A673 (cell line): ENCODE results near the gene TGFBR3L. TPM values are rescaled to one million over a fixed set of nuclear protein-coding genes. Genes with fewer than 3 reads are reported as not detected.
"Not testable (repeated sequence)": the region's sequence is repeated elsewhere in the genome, so short reads cannot be mapped to it uniquely, and the experiment has no call there.

Experiments used
- BruUV-seq: library from RNA; stranded (reverse); fragments of 400-500 nt; replicated peaks from 2 replicates; lab custom pipeline; 2021; lab: Mats Ljungman, UMichigan
- CTCF ChIA-PET: fragments of 300-600 bp; sonication (Branson Sonifier 250); formaldehyde crosslinking; loops from one replicate; lab custom pipeline; 2022; ENCODE audit warnings: antibody characterized with exemption; lab: Charles Lee
- POLR2A ChIA-PET: fragments of 300-600 bp; sonication (Branson Sonifier 250); formaldehyde crosslinking; loops from one replicate; lab custom pipeline; 2022; ENCODE audit warnings: antibody characterized with exemption; ENCODE audit not compliant: low non-redundant PET; lab: Charles Lee
- DNase-seq: peaks from one replicate; pipeline ENCODE4 v3.0.0-alpha.2; 2015; ENCODE audit warnings: low spot score
- H3K27ac ChIP-seq: fragments of 200-600 bp; sonication (generic); 2 replicates; pipeline ENCODE4 v1.5.1; 2016; ENCODE audit warnings: mixed run types, low read depth, mild to moderate bottlenecking, mixed read lengths, antibody characterized with exemption, low read length; ENCODE audit not compliant: poor library complexity, severe bottlenecking
- H3K27me3 ChIP-seq: fragments of 200-600 bp; sonication (generic); replicated peaks from 2 replicates; pipeline ENCODE4 v1.6.1; 2017; ENCODE audit warnings: mixed run types, low read depth, mild to moderate bottlenecking, mixed read lengths, antibody characterized with exemption, low read length; ENCODE audit not compliant: insufficient read depth, poor library complexity
- H3K36me3 ChIP-seq: fragments of 200-600 bp; sonication (generic); 2 replicates; pipeline ENCODE4 v1.6.1; 2016; ENCODE audit warnings: mixed run types, mild to moderate bottlenecking, mixed read lengths, antibody characterized with exemption, low read length; ENCODE audit not compliant: insufficient read depth, poor library complexity, severe bottlenecking
- H3K4me1 ChIP-seq: fragments of 200-600 bp; sonication (generic); 2 replicates; pipeline ENCODE4 v1.6.1; 2017; ENCODE audit warnings: mixed run types, mild to moderate bottlenecking, mixed read lengths, antibody characterized with exemption, low read length; ENCODE audit not compliant: insufficient read depth, poor library complexity, severe bottlenecking
- H3K4me3 ChIP-seq: fragments of 200-600 bp; sonication (generic); 2 replicates; pipeline ENCODE4 v1.5.1; 2016; ENCODE audit warnings: low read depth, mixed run types, mild to moderate bottlenecking, mixed read lengths, low read length; ENCODE audit not compliant: poor library complexity, severe bottlenecking
- H3K9me3 ChIP-seq: fragments of 200-600 bp; sonication (generic); 2 replicates; pipeline ENCODE4 v1.6.1; 2016; ENCODE audit warnings: mixed run types, low read depth, mild to moderate bottlenecking, mixed read lengths, antibody characterized with exemption, low read length; ENCODE audit not compliant: poor library complexity, severe bottlenecking
- CTCF ChIP-seq: fragments of 300-800, 200-600 bp; sonication (generic); conservative IDR thresholded peaks from 2 replicates; pipeline ENCODE4 v1.5.1; 2017; ENCODE audit warnings: low read depth, mild to moderate bottlenecking, antibody characterized with exemption, low read length, moderate library complexity, mixed read lengths
- EZH2 ChIP-seq: fragments of 200-600 bp; sonication (generic); IDR thresholded peaks from 2 replicates; pipeline ENCODE4 v1.6.1; 2017; ENCODE audit warnings: borderline replicate concordance, low read depth, mild to moderate bottlenecking, mixed read lengths, antibody characterized with exemption, low read length; ENCODE audit not compliant: poor library complexity, severe bottlenecking
- intact Hi-C: fragments of 100-400 bp; cut with micrococcal nuclease; formaldehyde crosslinking; loops from one replicate; pipeline ENCODE4 v1.10.0; 2022; ENCODE audit not compliant: unreplicated experiment
- total RNA-seq: library from RNA; stranded (reverse); gene quantifications from 2 replicates; pipeline ENCODE4 v1.2.3, GENCODE V29; 2021

Gene TGFBR3L
- total RNA-seq, 1 experiment from 2014 or later, result 1.6 TPM

- H3K27ac ChIP-seq, result no peak overlapping the region
- CTCF ChIA-PET, result no interaction called here
- no TSS peak for BruUV-seq
- POLR2A ChIA-PET, result no interaction called here
- no peak overlapping the region for H3K4me3 ChIP-seq
- peaks cover 7% of the 10 kb centered on the region for H3K36me3 ChIP-seq
- intact Hi-C loops, result no loop called here
- no peaks in the 10 kb centered on the region for H3K9me3 ChIP-seq
- no peaks in the 10 kb centered on the region for H3K4me1 ChIP-seq
- no peaks in the 10 kb centered on the region for H3K27me3 ChIP-seq
- no peak for TF ChIP-seq CTCF
- no peak for TF ChIP-seq EZH2
- DNase-seq, result no peak
Measured at GRCh38 chr19:7955696-7956095, 41.1 kb downstream of the TGFBR3L start.

- Histone ChIP-seq H3K27ac (no peak overlapping the region), H3K4me1 (no peaks in the 10 kb centered on the region), H3K36me3 (peaks cover 33% of the 10 kb centered on the region), H3K27me3 (no peaks in the 10 kb centered on the region), H3K4me3 (no peak overlapping the region), H3K9me3 (no peaks in the 10 kb centered on the region)
- no TSS peak for BruUV-seq
- TF ChIP-seq CTCF (no peak), EZH2 (no peak)
- intact Hi-C loops, result no loop called here
- ChIA-PET POLR2A (no interaction called here), CTCF (no interaction called here)
- DNase-seq, result no peak
Measured at GRCh38 chr19:7959211-7959610, 44.6 kb downstream of the TGFBR3L start.

- H3K9me3 ChIP-seq, H3K27ac ChIP-seq, DNase-seq, BruUV-seq, H3K4me1 ChIP-seq, H3K4me3 ChIP-seq, H3K27me3 ChIP-seq, intact Hi-C loops, POLR2A ChIA-PET, CTCF ChIA-PET: not testable (repeated sequence)
- peaks cover 46% of the 10 kb centered on the region for H3K36me3 ChIP-seq
Measured at GRCh38 chr19:7961082-7961481, 46.5 kb downstream of the TGFBR3L start.

- intact Hi-C loops, result no loop called here
Measured at GRCh38 chr19:7961920-7962626, 47.4 kb downstream of the TGFBR3L start.

More at GRCh38 chr19:7961920-7962626, 47.4 kb downstream of the TGFBR3L start:
- Histone ChIP-seq H3K9me3 (no peaks in the 10 kb centered on the region), H3K27ac (no peak overlapping the region), H3K4me3 (no peak overlapping the region), H3K36me3 (peaks cover 55% of the 10 kb centered on the region), H3K27me3 (no peaks in the 10 kb centered on the region), H3K4me1 (no peaks in the 10 kb centered on the region)
- no peak for DNase-seq
- POLR2A ChIA-PET, result no interaction called here
- TF ChIP-seq CTCF (no peak), EZH2 (no peak)
- no TSS peak for BruUV-seq
- CTCF ChIA-PET, result interaction anchor here (0.5 kb wide), 1 partner anchor 291 kb away, joined by 13 read pairs; no protein-coding TSS in a partner anchor
